Neural progenitor cell (in vitro differentiated cells): Measurements from ENCODE around the gene NAALAD2. TPM values are rescaled to one million over a fixed set of nuclear protein-coding genes. Genes with fewer than 3 reads are reported as not detected.
A peak's percentile ranks its signal among the peaks of the same experiment; 100 is the strongest.

Source experiments
- DNase-seq: peaks from one replicate; pipeline ENCODE4 v3.0.0-alpha.2; 2016; ENCODE audit warnings: low spot score
- H2AFZ ChIP-seq: fragments of 200-600 bp; sonication (generic); replicated peaks from 2 replicates; pipeline ENCODE4 v1.6.1; 2016; ENCODE audit warnings: antibody characterized with exemption
- H3F3A ChIP-seq: fragments of 200-600 bp; sonication (generic); 2 replicates; pipeline ENCODE4 v1.6.1; 2016; ENCODE audit warnings: antibody characterized with exemption, low read depth
- H3K27ac ChIP-seq: fragments of 200-600 bp; sonication (generic); 2 replicates; pipeline ENCODE4 v1.5.1; 2016; ENCODE audit warnings: mild to moderate bottlenecking
- H3K27me3 ChIP-seq: fragments of 200-600 bp; sonication (generic); 2 replicates; pipeline ENCODE4 v1.6.1; 2016; ENCODE audit warnings: mild to moderate bottlenecking, moderate library complexity
- H3K36me3 ChIP-seq: fragments of 200-600 bp; sonication (generic); 2 replicates; pipeline ENCODE4 v1.5.1; 2016
- H3K4me1 ChIP-seq: fragments of 200-600 bp; sonication (generic); 2 replicates; pipeline ENCODE4 v1.6.1; 2016; ENCODE audit warnings: mixed run types
- H3K4me2 ChIP-seq: fragments of 200-600 bp; sonication (generic); 2 replicates; pipeline ENCODE4 v1.6.1; 2016
- H3K4me3 ChIP-seq: fragments of 200-600 bp; sonication (generic); 2 replicates; pipeline ENCODE4 v1.5.1; 2016
- H3K79me2 ChIP-seq: fragments of 200-600 bp; sonication (generic); 2 replicates; pipeline ENCODE4 v1.6.1; 2016; ENCODE audit warnings: low read depth
- H3K9ac ChIP-seq: fragments of 200-600 bp; sonication (generic); 2 replicates; pipeline ENCODE4 v1.6.1; 2016
- H3K9me3 ChIP-seq: fragments of 200-600 bp; sonication (generic); 2 replicates; pipeline ENCODE4 v1.5.1; 2016; ENCODE audit warnings: low read depth
- H4K20me1 ChIP-seq: fragments of 200-600 bp; sonication (generic); 2 replicates; pipeline ENCODE4 v1.6.1; 2016; ENCODE audit warnings: low read depth
- H3K27ac Mint-ChIP-seq: 3 replicates; pipeline ENCODE4 v1.8.0; 2021; ENCODE audit warnings: mixed read lengths
- H3K27me3 Mint-ChIP-seq: 2 replicates; pipeline ENCODE4 v1.8.0; 2022; ENCODE audit warnings: low read depth, mild to moderate bottlenecking, inconsistent platforms, moderate library complexity, mixed read lengths; ENCODE audit not compliant: insufficient read depth
- H3K36me3 Mint-ChIP-seq: 3 replicates; pipeline ENCODE4 v1.8.0; 2021; ENCODE audit warnings: mixed read lengths
- H3K4me1 Mint-ChIP-seq: 3 replicates; pipeline ENCODE4 v1.8.0; 2021; ENCODE audit warnings: mixed read lengths
- H3K4me3 Mint-ChIP-seq: 3 replicates; pipeline ENCODE4 v1.8.0; 2021; ENCODE audit warnings: mild to moderate bottlenecking, moderate library complexity, mixed read lengths
- H3K9me3 Mint-ChIP-seq: 3 replicates; pipeline ENCODE4 v1.8.0; 2020; ENCODE audit warnings: mixed read lengths
- CTCF ChIP-seq: fragments of 200-600 bp; sonication (generic); IDR thresholded peaks from 2 replicates; pipeline ENCODE4 v1.5.1; 2017; ENCODE audit warnings: antibody characterized with exemption, mild to moderate bottlenecking
- EZH2 ChIP-seq: fragments of 200-600 bp; sonication (generic); IDR thresholded peaks from 2 replicates; pipeline ENCODE4 v1.6.1; 2017; ENCODE audit warnings: antibody characterized with exemption, mild to moderate bottlenecking, moderate library complexity
- EZH2phosphoT487 ChIP-seq: fragments of 200-600 bp; sonication (generic); IDR thresholded peaks from 2 replicates; pipeline ENCODE4 v1.6.1; 2017; ENCODE audit warnings: antibody characterized with exemption
- total RNA-seq: library from RNA; depleted of rRNA; stranded (reverse); fragments of >200 nt; gene quantifications from 2 replicates; pipeline ENCODE4 v1.2.3, GENCODE V29; 2015; ENCODE audit warnings: low replicate concordance

The NAALAD2 gene
- total RNA-seq, 1 donor from 2014 or later = 67.1 TPM

- H3K4me2 ChIP-seq = no peak overlapping the region
- no peak overlapping the region for H3K4me3 Mint-ChIP-seq
- H3K27me3 ChIP-seq = no peaks in the 10 kb centered on the region
- no peaks in the 10 kb centered on the region for H3F3A ChIP-seq
- no peak overlapping the region for H3K27ac ChIP-seq
- DNase-seq = no peak
- H3K36me3 Mint-ChIP-seq = no peaks in the 10 kb centered on the region
- no peaks in the 10 kb centered on the region for H4K20me1 ChIP-seq
- H3K27me3 Mint-ChIP-seq = no peaks in the 10 kb centered on the region
- TF ChIP-seq EZH2phosphoT487 (no peak), CTCF (no peak), EZH2 (no peak)
- H3K9ac ChIP-seq = no peak overlapping the region
- H3K9me3 Mint-ChIP-seq = peaks cover under 1% of the 10 kb centered on the region
- no peaks in the 10 kb centered on the region for H3K4me1 ChIP-seq
- no peaks in the 10 kb centered on the region for H3K4me1 Mint-ChIP-seq
- H3K79me2 ChIP-seq = no peaks in the 10 kb centered on the region
- H3K9me3 ChIP-seq = no peaks in the 10 kb centered on the region
- no peak overlapping the region for H3K27ac Mint-ChIP-seq
- H3K36me3 ChIP-seq = no peaks in the 10 kb centered on the region
- no peak overlapping the region for H3K4me3 ChIP-seq
- H2AFZ ChIP-seq = peak overlapping the region; percentile 79
Measured at GRCh38 chr11:90100431-90100830, 34.0 kb upstream of the NAALAD2 start.

- no peak overlapping the region for H3K27ac ChIP-seq
- Mint-ChIP-seq H3K27ac (no peak overlapping the region), H3K36me3 (no peaks in the 10 kb centered on the region), H3K9me3 (no peaks in the 10 kb centered on the region), H3K4me3 (no peak overlapping the region), H3K27me3 (no peaks in the 10 kb centered on the region), H3K4me1 (no peaks in the 10 kb centered on the region)
- no peaks in the 10 kb centered on the region for H3K36me3 ChIP-seq
- H3K9ac ChIP-seq = no peak overlapping the region
- H3F3A ChIP-seq = no peaks in the 10 kb centered on the region
- no peaks in the 10 kb centered on the region for H3K27me3 ChIP-seq
- DNase-seq = no peak
- no peaks in the 10 kb centered on the region for H3K4me1 ChIP-seq
- H3K4me2 ChIP-seq = no peak overlapping the region
- no peaks in the 10 kb centered on the region for H3K9me3 ChIP-seq
- H3K4me3 ChIP-seq = no peak overlapping the region
- no peaks in the 10 kb centered on the region for H3K79me2 ChIP-seq
- TF ChIP-seq EZH2 (no peak), EZH2phosphoT487 (no peak), CTCF (peak; percentile 63)
- no peak overlapping the region for H2AFZ ChIP-seq
- no peaks in the 10 kb centered on the region for H4K20me1 ChIP-seq
Measured at GRCh38 chr11:90113541-90113940, 20.9 kb upstream of the NAALAD2 start.

GRCh38 chr11:90120191-90120590 lies 14.3 kb upstream of the NAALAD2 start:
- no peaks in the 10 kb centered on the region for H3K36me3 Mint-ChIP-seq
- no peaks in the 10 kb centered on the region for H3K36me3 ChIP-seq
- H3K4me2 ChIP-seq = no peak overlapping the region
- DNase-seq = no peak
- no peaks in the 10 kb centered on the region for H3K27me3 Mint-ChIP-seq
- H3F3A ChIP-seq = no peaks in the 10 kb centered on the region
- no peak overlapping the region for H3K27ac ChIP-seq
- no peaks in the 10 kb centered on the region for H3K9me3 ChIP-seq
- no peaks in the 10 kb centered on the region for H3K9me3 Mint-ChIP-seq
- H2AFZ ChIP-seq = no peak overlapping the region
- H3K9ac ChIP-seq = no peak overlapping the region
- no peaks in the 10 kb centered on the region for H3K4me1 Mint-ChIP-seq
- TF ChIP-seq EZH2 = no peak
- TF ChIP-seq CTCF = no peak
- no peak for TF ChIP-seq EZH2phosphoT487
- no peak overlapping the region for H3K4me3 ChIP-seq
- H4K20me1 ChIP-seq = no peaks in the 10 kb centered on the region
- no peaks in the 10 kb centered on the region for H3K79me2 ChIP-seq
- H3K27ac Mint-ChIP-seq = no peak overlapping the region
- no peaks in the 10 kb centered on the region for H3K4me1 ChIP-seq
- no peak overlapping the region for H3K4me3 Mint-ChIP-seq
- no peaks in the 10 kb centered on the region for H3K27me3 ChIP-seq

- Mint-ChIP-seq H3K27ac (no peak overlapping the region), H3K9me3 (no peaks in the 10 kb centered on the region), H3K36me3 (no peaks in the 10 kb centered on the region), H3K27me3 (peaks cover 3% of the 10 kb centered on the region), H3K4me3 (no peak overlapping the region), H3K4me1 (no peaks in the 10 kb centered on the region)
- H3K4me3 ChIP-seq = no peak overlapping the region
- H2AFZ ChIP-seq = peak overlapping the region; percentile 20
- no peaks in the 10 kb centered on the region for H3F3A ChIP-seq
- H3K27ac ChIP-seq = no peak overlapping the region
- no peaks in the 10 kb centered on the region for H3K9me3 ChIP-seq
- DNase-seq = no peak
- no peaks in the 10 kb centered on the region for H4K20me1 ChIP-seq
- no peaks in the 10 kb centered on the region for H3K36me3 ChIP-seq
- no peaks in the 10 kb centered on the region for H3K79me2 ChIP-seq
- no peak for TF ChIP-seq EZH2
- no peak overlapping the region for H3K4me2 ChIP-seq
- no peaks in the 10 kb centered on the region for H3K4me1 ChIP-seq
- no peak overlapping the region for H3K9ac ChIP-seq
- H3K27me3 ChIP-seq = no peaks in the 10 kb centered on the region
Measured at GRCh38 chr11:90124371-90124770, 10.1 kb upstream of the NAALAD2 start.
